GM08714 (cell line): ENCODE results near the gene LIG4.
A peak's percentile ranks its signal among the peaks of the same experiment; 100 is the strongest.

Experiments used
- H3K4me3 ChIP-seq: fragments of 200-500 bp; sonication (Bioruptor generic); 2 replicates; pipeline ENCODE4 v1.5.1; 2014; ENCODE audit warnings: mild to moderate bottlenecking, low read length, inconsistent platforms
- ZNF274 ChIP-seq: IDR thresholded peaks from 2 replicates; pipeline ENCODE4 v1.6.1; 2012; ENCODE audit warnings: mild to moderate bottlenecking, low read depth, low read length

The LIG4 gene

DNA sequence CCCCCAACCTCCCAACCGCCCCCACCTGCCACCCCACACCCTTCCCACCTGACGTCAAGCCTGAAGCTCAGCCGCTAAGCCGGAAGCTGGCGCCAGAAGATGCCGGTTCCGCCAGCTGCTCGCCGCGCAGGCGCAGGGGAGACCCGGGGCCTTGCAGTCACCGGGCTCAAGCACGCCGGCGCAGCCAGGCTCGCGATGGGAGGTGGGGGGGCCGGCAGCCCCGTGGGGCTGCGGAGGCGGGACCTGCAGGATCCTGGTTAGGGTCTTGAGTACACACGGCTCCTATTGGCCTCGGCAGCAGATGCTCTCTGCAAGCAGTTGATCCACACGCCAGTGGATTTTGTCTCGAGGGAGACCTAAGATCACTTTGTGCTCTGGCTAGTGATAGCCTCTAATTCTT lies at the start of gene LIG4:
Gene LIG4, minus strand, starts transcription at position 101 of the 400 bp plus-strand sequence. CDS start 4,268 bp downstream, outside the sequence.
- TF ChIP-seq ZNF274 = no peak

DNA sequence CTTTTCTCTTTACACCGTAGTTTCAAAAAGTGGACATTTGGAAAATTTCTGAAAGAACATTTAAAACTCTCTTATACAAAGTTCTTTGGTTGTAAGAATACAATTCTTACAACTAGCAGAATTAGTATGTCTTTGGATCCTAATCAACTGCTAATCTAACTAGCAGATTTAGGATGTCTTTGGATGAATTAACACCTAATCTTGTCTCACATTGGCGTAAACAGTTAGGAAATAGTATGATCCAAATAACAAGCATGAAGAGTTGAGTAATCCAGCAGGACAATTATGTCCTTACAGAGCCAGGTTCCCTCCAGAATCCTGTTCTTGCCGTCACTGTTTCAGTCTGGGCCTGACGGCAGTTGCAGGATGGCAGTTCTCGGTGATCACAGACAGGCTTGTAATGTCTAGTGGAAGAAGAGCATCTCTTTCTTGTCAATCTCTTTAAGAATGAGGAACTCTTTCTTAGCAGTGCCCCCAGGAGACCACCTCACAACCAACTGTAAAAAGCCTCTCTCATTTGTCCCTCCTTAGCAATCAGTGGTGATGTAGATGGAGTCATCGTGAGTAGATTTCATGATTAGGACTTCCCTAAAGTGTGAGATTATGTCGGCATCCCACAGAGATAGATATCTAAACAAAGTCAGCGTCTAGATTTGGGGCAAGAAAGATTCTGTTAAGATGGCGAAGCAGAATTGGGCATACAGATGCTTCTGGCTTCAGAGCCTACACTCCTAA lies 48.5 kb upstream of the LIG4 start:
- TF ChIP-seq ZNF274 = no peak
- H3K4me3 ChIP-seq = no peak overlapping the region

More for the DNA sequence above, at the start of gene LIG4:
- peak within 1 kb of the TSS; percentile 69 for H3K4me3 ChIP-seq

DNA sequence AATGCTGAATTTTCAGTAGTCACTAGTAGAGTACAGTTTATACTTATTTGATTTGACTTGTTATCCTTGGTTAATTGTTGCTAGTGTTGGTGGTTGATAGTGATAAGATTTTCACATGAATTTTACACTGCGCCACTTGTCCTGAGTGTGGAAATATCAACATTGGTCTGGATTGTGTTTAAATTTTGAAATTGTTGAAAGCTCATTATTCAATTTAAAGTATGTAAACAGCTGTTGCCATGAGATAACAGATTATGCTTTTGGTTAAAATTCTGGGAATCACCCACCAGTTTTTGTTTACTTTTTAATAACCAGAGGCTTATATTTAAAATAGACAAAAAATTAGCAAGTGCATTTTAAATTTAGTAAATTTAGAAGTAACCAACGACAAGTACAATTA lies 41.9 kb upstream of the LIG4 start:
- H3K4me3 ChIP-seq = no peak overlapping the region
- no peak for TF ChIP-seq ZNF274

DNA sequence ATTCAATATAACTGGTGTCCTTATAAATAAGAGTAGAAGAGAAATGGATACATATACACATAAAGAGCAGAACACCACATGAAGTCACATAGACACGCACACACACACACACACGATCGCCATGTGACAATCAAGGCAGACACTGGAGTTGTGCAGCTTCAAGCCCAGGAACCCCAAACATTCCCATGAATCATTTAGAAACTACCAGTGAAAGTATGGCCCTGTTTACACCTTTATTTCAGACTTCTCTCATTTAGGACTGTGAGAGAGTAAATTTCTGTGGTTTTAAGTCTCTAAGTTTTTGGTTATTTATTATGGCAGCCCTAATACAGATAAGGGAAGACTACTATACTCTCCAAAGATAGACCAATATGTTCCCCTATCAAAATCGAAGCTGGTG lies 33.8 kb upstream of the LIG4 start:
- TF ChIP-seq ZNF274 = no peak
- H3K4me3 ChIP-seq = no peak overlapping the region

- no peak for TF ChIP-seq ZNF274
- no peak overlapping the region for H3K4me3 ChIP-seq
These were observed 15.0 kb upstream of the LIG4 start for GRCh38 chr13:108230377-108230776.

DNA sequence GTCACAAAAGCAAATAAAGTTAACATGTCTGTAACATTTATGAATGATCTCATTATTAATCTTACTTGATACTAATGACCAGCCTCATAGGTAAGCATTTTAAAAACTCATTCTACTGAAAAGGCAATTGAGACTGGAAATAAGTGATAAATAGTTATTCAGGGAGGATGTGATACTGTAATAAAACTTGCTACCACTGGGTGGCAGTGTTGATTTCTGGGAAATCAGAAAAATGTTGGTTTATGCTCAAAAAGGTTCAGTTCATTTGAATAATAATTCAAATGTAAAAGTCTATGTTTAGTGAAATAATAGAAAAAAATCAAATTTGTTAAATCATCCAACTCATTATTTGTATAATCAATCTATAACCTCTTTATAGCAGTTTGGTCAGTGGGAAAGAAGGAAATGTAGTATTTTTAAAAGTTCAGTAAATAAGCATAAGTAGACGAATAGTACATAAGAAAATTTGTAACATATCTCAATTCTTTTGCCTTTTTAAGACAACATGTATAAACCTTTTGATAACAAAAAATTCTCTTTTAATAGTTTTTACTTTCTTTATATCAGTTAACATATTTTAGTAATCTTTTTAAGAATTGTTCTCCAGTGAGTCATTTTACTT lies 12.4 kb upstream of the LIG4 start:
- H3K4me3 ChIP-seq = no peak overlapping the region
- TF ChIP-seq ZNF274 = no peak

DNA sequence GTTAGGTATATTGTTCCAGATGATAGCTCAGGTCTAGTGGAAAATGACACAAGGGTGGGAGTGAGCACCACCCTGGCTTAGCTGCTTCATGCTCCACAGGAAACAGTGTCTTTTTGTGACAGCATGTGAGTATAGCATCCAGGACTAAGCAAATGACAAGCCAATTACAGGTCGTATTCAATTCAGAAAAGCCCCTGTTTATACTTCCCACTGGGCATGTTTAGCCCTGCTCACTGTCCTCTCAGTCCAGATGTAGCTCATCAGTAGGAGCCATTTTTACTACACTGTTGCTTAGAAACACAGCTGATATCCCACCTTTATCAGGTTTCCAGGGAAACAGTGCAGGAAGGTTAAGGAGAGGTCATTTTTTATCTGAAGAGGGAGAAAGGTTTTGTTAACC lies 10.8 kb upstream of the LIG4 start:
- no peak for TF ChIP-seq ZNF274
- no peak overlapping the region for H3K4me3 ChIP-seq

DNA sequence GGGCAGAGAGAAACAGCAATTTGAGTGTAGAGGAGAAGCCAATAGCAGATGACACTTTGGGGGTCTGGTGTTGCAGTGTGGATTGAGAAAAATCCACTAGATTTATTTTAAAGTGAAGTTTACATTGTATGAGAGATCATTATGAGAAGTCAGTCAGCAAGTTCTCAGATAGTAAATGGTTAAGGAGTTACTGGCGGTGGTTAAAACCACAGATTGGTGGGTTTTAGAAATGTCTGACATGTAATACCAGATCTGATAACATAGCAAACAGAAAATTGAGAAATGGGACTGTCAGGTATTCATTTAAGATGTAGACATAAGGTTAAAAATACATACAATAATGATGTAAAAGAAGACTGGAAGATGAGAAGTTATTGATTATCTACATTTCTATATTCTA lies 10.1 kb upstream of the LIG4 start:
- no peak for TF ChIP-seq ZNF274
- H3K4me3 ChIP-seq = no peak overlapping the region

- TF ChIP-seq ZNF274 = no peak
- no peak overlapping the region for H3K4me3 ChIP-seq
These were observed 8.6 kb upstream of the LIG4 start for GRCh38 chr13:108223687-108224503.

DNA sequence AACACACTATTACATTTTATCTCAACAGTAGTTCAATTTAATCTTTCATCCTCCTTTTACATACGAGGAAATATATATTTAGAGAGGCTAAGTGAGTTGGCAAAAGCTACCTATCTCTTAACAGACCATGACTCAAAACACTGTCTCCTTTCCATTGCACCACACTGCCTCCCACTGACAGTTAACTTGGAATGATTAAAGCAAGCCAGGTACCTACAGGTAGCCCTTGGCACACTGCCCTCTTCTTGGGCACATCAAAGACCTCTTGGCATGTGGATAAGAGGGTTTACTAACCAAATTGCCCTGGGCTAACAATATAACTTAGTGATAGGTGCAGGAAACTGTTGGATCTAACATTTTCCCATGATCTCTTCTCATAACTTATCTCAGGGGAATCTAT lies 4.7 kb upstream of the LIG4 start:
- peak overlapping the region; percentile 88; the same call in 1 of the 2 replicates for H3K4me3 ChIP-seq
- no peak for TF ChIP-seq ZNF274

DNA sequence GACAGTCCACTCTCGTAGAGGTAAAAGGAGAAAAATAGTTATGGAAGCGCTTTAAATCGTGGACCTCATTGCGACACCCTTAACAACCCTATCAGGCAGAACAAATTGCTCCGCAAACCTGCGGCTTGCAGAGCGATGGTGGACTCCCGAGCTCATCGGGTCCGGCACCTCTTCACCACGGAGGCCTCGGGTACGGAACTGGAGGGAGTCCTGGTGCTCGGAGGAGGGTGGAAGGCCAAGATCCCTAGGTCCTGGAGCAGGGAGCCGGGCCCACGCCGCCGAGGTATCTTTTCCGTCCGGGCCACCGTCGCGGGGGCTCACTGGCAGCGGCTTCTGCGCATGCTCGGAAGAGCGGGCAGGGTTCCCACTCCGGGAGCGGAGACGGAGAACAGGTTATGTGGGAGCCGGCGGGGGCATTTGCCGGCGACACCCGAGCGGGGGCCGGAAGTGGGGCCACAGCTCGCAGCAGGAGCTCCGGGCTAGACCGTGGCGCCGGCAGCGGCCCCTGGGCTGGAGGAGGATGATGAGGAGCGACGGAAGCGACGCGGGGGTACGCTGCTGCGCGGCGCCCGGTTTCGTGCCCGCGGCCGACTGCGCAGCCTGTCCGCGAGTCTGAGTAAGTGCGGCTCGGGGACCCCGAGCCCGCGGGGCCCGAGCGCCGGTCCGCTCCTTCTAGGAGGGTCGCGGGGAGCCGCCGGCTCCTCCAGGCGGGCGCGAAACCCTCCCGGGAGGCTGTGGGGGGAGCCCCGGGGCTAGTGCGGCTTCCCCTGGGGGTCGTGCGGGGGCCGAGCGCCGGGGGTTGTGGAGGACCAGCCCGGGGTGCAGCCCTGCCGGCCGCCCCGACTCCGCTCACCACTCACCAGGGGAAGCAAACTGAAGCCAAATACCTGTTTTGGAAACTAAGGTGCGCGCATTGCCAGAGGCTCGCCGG lies 3.0 kb upstream of the LIG4 start, which contains the start of gene ABHD13:
Gene ABHD13, plus strand, starts transcription at position 349 of the 931 bp plus-strand sequence. CDS start 10,827 bp downstream, outside the sequence.
- TF ChIP-seq ZNF274 = no peak
- H3K4me3 ChIP-seq = peak within 1 kb of the TSS; percentile 88

- H3K4me3 ChIP-seq = peak overlapping the region; percentile 88
These were observed 2.1 kb upstream of the LIG4 start for GRCh38 chr13:108217307-108218043.
